Activated naive CD8-positive, alpha-beta T cell treated with anti-CD3 and anti-CD28 coated beads, Interleukin-2, amount 10 ng/mL, durations not matched to agents 7 days and 5 days (primary cell): Measurements from ENCODE around the gene PAX9. TPM values are rescaled to one million over a fixed set of nuclear protein-coding genes. Genes with fewer than 3 reads are reported as not detected.

Source experiments
- ATAC-seq: fragments of 150-1000 bp; cut with Tn5 transposase; one replicate; pipeline ENCODE4 v1.10.0; 2021; ENCODE audit warnings: low read depth, moderate library complexity
- POLR2A ChIA-PET: fragments of 350-600 bp; sonication (Branson Sonifier 250); formaldehyde crosslinking; loops from one replicate; lab custom pipeline; 2021; ENCODE audit warnings: antibody characterized with exemption; lab: Charles Lee
- DNase-seq: peaks from one replicate; pipeline ENCODE4 v3.0.0; 2021
- H3K27ac Mint-ChIP-seq: one replicate; pipeline ENCODE4 v1.8.0; 2022; ENCODE audit warnings: mild to moderate bottlenecking, mixed read lengths
- H3K27me3 Mint-ChIP-seq: one replicate; pipeline ENCODE4 v1.8.0; 2022; ENCODE audit warnings: mild to moderate bottlenecking, moderate library complexity, mixed read lengths
- H3K36me3 Mint-ChIP-seq: one replicate; pipeline ENCODE4 v1.8.0; 2021; ENCODE audit warnings: mild to moderate bottlenecking, mixed read lengths
- H3K4me1 Mint-ChIP-seq: one replicate; pipeline ENCODE4 v1.8.0; 2021; ENCODE audit warnings: mixed read lengths
- H3K4me3 Mint-ChIP-seq: one replicate; pipeline ENCODE4 v1.8.0; 2022; ENCODE audit warnings: mild to moderate bottlenecking, moderate library complexity, mixed read lengths
- H3K9me3 Mint-ChIP-seq: one replicate; pipeline ENCODE4 v1.8.0; 2021; ENCODE audit warnings: mixed read lengths
- total RNA-seq, 2 experiments: library from RNA; stranded (reverse); gene quantifications; one replicate each; pipeline ENCODE4 v1.2.3, GENCODE V29; 2021

PAX9 gene
- total RNA-seq: not detected

- DNase-seq (peak; percentile 34), ATAC-seq (peak; percentile 42)
- Mint-ChIP-seq H3K4me1 (peaks cover 8% of the 10 kb centered on the region), H3K27ac (peak within 1 kb of the TSS; percentile 65), H3K9me3 (peaks cover 3% of the 10 kb centered on the region), H3K4me3 (peak within 1 kb of the TSS; percentile 30), H3K27me3 (peaks cover 94% of the 10 kb centered on the region), H3K36me3 (peaks cover 8% of the 10 kb centered on the region)
- POLR2A ChIA-PET: no interaction called here
Measured at GRCh38 chr14:36661506-36662257, at the start of gene PAX9. PAX9 (plus strand) TSS chr14:36661860; CDS start chr14:36662090, 230 bp downstream.

- DNase-seq (no peak), ATAC-seq (no peak)
- Mint-ChIP-seq H3K36me3 (no peaks in the 10 kb centered on the region), H3K27me3 (no peaks in the 10 kb centered on the region), H3K27ac (no peak overlapping the region), H3K9me3 (no peaks in the 10 kb centered on the region), H3K4me3 (no peak overlapping the region), H3K4me1 (no peaks in the 10 kb centered on the region)
- POLR2A ChIA-PET: no interaction called here
Measured at GRCh38 chr14:36617824-36618223, 43.8 kb upstream of the PAX9 start.

- no peaks in the 10 kb centered on the region for H3K27me3 Mint-ChIP-seq
- H3K4me3 Mint-ChIP-seq: no peak overlapping the region
- H3K36me3 Mint-ChIP-seq: no peaks in the 10 kb centered on the region
- POLR2A ChIA-PET: no interaction called here
- no peak overlapping the region for H3K27ac Mint-ChIP-seq
- H3K4me1 Mint-ChIP-seq: no peaks in the 10 kb centered on the region
- DNase-seq: no peak
- ATAC-seq: no peak
- H3K9me3 Mint-ChIP-seq: no peaks in the 10 kb centered on the region
Measured at GRCh38 chr14:36618641-36619040, 43.0 kb upstream of the PAX9 start.

GRCh38 chr14:36619131-36619530 lies 42.5 kb upstream of the PAX9 start:
- H3K9me3 Mint-ChIP-seq: no peaks in the 10 kb centered on the region
- POLR2A ChIA-PET: no interaction called here
- no peaks in the 10 kb centered on the region for H3K27me3 Mint-ChIP-seq
- H3K4me1 Mint-ChIP-seq: no peaks in the 10 kb centered on the region
- H3K4me3 Mint-ChIP-seq: no peak overlapping the region
- H3K36me3 Mint-ChIP-seq: no peaks in the 10 kb centered on the region
- no peak for DNase-seq
- no peak for ATAC-seq
- no peak overlapping the region for H3K27ac Mint-ChIP-seq

- Mint-ChIP-seq H3K4me1 (no peaks in the 10 kb centered on the region), H3K27me3 (no peaks in the 10 kb centered on the region), H3K4me3 (no peak overlapping the region), H3K27ac (no peak overlapping the region), H3K9me3 (no peaks in the 10 kb centered on the region), H3K36me3 (no peaks in the 10 kb centered on the region)
- no peak for ATAC-seq
- POLR2A ChIA-PET: no interaction called here
- DNase-seq: no peak
Measured at GRCh38 chr14:36619853-36620252, 41.8 kb upstream of the PAX9 start.

GRCh38 chr14:36625014-36625413 lies 36.6 kb upstream of the PAX9 start:
- peaks cover 2% of the 10 kb centered on the region for H3K27me3 Mint-ChIP-seq
- POLR2A ChIA-PET: no interaction called here
- ATAC-seq: no peak
- H3K4me1 Mint-ChIP-seq: no peaks in the 10 kb centered on the region
- H3K9me3 Mint-ChIP-seq: no peaks in the 10 kb centered on the region
- no peak overlapping the region for H3K27ac Mint-ChIP-seq
- no peak overlapping the region for H3K4me3 Mint-ChIP-seq
- DNase-seq: no peak
- H3K36me3 Mint-ChIP-seq: no peaks in the 10 kb centered on the region

GRCh38 chr14:36625436-36625835 lies 36.2 kb upstream of the PAX9 start:
- POLR2A ChIA-PET: no interaction called here
- no peak overlapping the region for H3K4me3 Mint-ChIP-seq
- H3K36me3 Mint-ChIP-seq: no peaks in the 10 kb centered on the region

GRCh38 chr14:36626151-36626550 lies 35.5 kb upstream of the PAX9 start:
- no peaks in the 10 kb centered on the region for H3K9me3 Mint-ChIP-seq
- H3K4me3 Mint-ChIP-seq: no peak overlapping the region
- POLR2A ChIA-PET: no interaction called here
- peaks cover 2% of the 10 kb centered on the region for H3K27me3 Mint-ChIP-seq
- ATAC-seq: no peak
- DNase-seq: no peak
- H3K27ac Mint-ChIP-seq: no peak overlapping the region
- H3K36me3 Mint-ChIP-seq: no peaks in the 10 kb centered on the region
- H3K4me1 Mint-ChIP-seq: no peaks in the 10 kb centered on the region

More at GRCh38 chr14:36625436-36625835, 36.2 kb upstream of the PAX9 start:
- H3K27ac Mint-ChIP-seq: no peak overlapping the region
- no peaks in the 10 kb centered on the region for H3K4me1 Mint-ChIP-seq
- DNase-seq: no peak
- H3K9me3 Mint-ChIP-seq: no peaks in the 10 kb centered on the region
- ATAC-seq: no peak
- H3K27me3 Mint-ChIP-seq: peaks cover 2% of the 10 kb centered on the region

- H3K27ac Mint-ChIP-seq: no peak overlapping the region
- POLR2A ChIA-PET: no interaction called here
- H3K9me3 Mint-ChIP-seq: no peaks in the 10 kb centered on the region
- H3K4me3 Mint-ChIP-seq: no peak overlapping the region
- H3K4me1 Mint-ChIP-seq: no peaks in the 10 kb centered on the region
- H3K36me3 Mint-ChIP-seq: no peaks in the 10 kb centered on the region
- no peak for DNase-seq
- peaks cover 2% of the 10 kb centered on the region for H3K27me3 Mint-ChIP-seq
- ATAC-seq: no peak
Measured at GRCh38 chr14:36627981-36628380, 33.7 kb upstream of the PAX9 start.

GRCh38 chr14:36633580-36633979 lies 28.1 kb upstream of the PAX9 start:
- H3K4me1 Mint-ChIP-seq: no peaks in the 10 kb centered on the region

GRCh38 chr14:36646664-36647416 lies 14.8 kb upstream of the PAX9 start:
- peaks cover 48% of the 10 kb centered on the region for H3K27me3 Mint-ChIP-seq

More at GRCh38 chr14:36633580-36633979, 28.1 kb upstream of the PAX9 start:
- Mint-ChIP-seq H3K9me3 (peaks cover 4% of the 10 kb centered on the region), H3K27ac (no peak overlapping the region), H3K36me3 (no peaks in the 10 kb centered on the region), H3K27me3 (peaks cover 4% of the 10 kb centered on the region), H3K4me3 (no peak overlapping the region)
- ATAC-seq: no peak
- DNase-seq: no peak
- POLR2A ChIA-PET: no interaction called here

GRCh38 chr14:36647417-36647823 lies 14.2 kb upstream of the PAX9 start:
- POLR2A ChIA-PET: no interaction called here
- Mint-ChIP-seq H3K27ac (no peak overlapping the region), H3K27me3 (peaks cover 51% of the 10 kb centered on the region), H3K4me1 (peaks cover 5% of the 10 kb centered on the region), H3K9me3 (no peaks in the 10 kb centered on the region), H3K4me3 (no peak overlapping the region), H3K36me3 (no peaks in the 10 kb centered on the region)
- ATAC-seq: no peak
- no peak for DNase-seq

More at GRCh38 chr14:36646664-36647416, 14.8 kb upstream of the PAX9 start:
- Mint-ChIP-seq H3K4me3 (no peak overlapping the region), H3K4me1 (peaks cover 5% of the 10 kb centered on the region), H3K36me3 (no peaks in the 10 kb centered on the region), H3K9me3 (no peaks in the 10 kb centered on the region), H3K27ac (no peak overlapping the region)
- DNase-seq: no peak
- POLR2A ChIA-PET: no interaction called here
- no peak for ATAC-seq

GRCh38 chr14:36647824-36648753 lies 13.6 kb upstream of the PAX9 start:
- H3K27ac Mint-ChIP-seq: no peak overlapping the region
- H3K36me3 Mint-ChIP-seq: no peaks in the 10 kb centered on the region
- peaks cover 5% of the 10 kb centered on the region for H3K4me1 Mint-ChIP-seq
- ATAC-seq (no peak), DNase-seq (no peak)
- POLR2A ChIA-PET: no interaction called here
- H3K27me3 Mint-ChIP-seq: peaks cover 55% of the 10 kb centered on the region
- no peaks in the 10 kb centered on the region for H3K9me3 Mint-ChIP-seq
- no peak overlapping the region for H3K4me3 Mint-ChIP-seq
